Measurements from ENCODE around the gene KATNAL1.
"Not testable (repeated sequence)": the region's sequence is repeated elsewhere in the genome, so short reads cannot be mapped to it uniquely, and the experiment has no call there.

Gene KATNAL1

DNA sequence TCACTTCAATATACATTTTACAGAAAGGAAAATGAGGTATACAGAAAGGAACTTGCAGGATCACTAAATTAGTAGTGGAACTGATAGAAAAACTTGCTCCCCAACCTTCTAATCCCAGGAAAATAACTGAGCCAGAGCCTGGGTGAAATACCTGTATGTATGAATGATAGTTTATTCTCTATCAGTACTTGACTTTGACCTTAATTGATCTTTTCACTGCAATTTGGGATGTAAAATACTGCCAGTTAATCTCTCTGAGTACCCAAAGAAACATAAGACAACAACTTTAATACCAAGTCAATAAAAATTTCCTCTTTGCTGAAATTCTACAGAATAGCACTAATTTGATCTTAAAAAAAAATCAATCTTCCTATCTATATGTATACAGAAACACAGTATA lies 33.3 kb downstream of the KATNAL1 start:
- Histone ChIP-seq H3K4me1 (ENCODE audit: control insufficient read depth, low read length) (no peaks in the 10 kb centered on the region), H3K36me3 (ENCODE audit: control insufficient read depth, low read length) (peaks cover 66% of the 10 kb centered on the region), H3K4me2 (ENCODE audit: low read length) (no peak overlapping the region), H3K9me2 (replicated peaks; ENCODE audit: control insufficient read depth, low read length) (no peaks in the 10 kb centered on the region), H3K79me2 (ENCODE audit: control insufficient read depth, low read length) (peaks cover 38% of the 10 kb centered on the region), H3K4me3 (ENCODE audit: low read length) (no peak overlapping the region), H3K27me3 (ENCODE audit: control insufficient read depth, low read length) (no peaks in the 10 kb centered on the region), H4K20me1 (ENCODE audit: control insufficient read depth, insufficient read depth, low read depth, low read length) (no peaks in the 10 kb centered on the region), H3F3A (ENCODE audit: control insufficient read depth, insufficient read depth) (no peaks in the 10 kb centered on the region), H3K27ac (ENCODE audit: low read depth, low read length) (no peak overlapping the region), H3K9me3 (ENCODE audit: control insufficient read depth, insufficient read depth, low read length) (no peaks in the 10 kb centered on the region)
- TF ChIP-seq, protein P1, sequence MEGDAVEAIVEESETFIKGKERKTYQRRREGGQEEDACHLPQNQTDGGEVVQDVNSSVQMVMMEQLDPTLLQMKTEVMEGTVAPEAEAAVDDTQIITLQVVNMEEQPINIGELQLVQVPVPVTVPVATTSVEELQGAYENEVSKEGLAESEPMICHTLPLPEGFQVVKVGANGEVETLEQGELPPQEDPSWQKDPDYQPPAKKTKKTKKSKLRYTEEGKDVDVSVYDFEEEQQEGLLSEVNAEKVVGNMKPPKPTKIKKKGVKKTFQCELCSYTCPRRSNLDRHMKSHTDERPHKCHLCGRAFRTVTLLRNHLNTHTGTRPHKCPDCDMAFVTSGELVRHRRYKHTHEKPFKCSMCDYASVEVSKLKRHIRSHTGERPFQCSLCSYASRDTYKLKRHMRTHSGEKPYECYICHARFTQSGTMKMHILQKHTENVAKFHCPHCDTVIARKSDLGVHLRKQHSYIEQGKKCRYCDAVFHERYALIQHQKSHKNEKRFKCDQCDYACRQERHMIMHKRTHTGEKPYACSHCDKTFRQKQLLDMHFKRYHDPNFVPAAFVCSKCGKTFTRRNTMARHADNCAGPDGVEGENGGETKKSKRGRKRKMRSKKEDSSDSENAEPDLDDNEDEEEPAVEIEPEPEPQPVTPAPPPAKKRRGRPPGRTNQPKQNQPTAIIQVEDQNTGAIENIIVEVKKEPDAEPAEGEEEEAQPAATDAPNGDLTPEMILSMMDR (IDR thresholded peaks at IDR 0.05; ENCODE audit: low read depth, low read length, poor library complexity, severe bottlenecking), result no peak
- no peak for TF ChIP-seq EZH2phosphoT487 (IDR thresholded peaks at IDR 0.05; ENCODE audit: borderline replicate concordance, low read length)

DNA sequence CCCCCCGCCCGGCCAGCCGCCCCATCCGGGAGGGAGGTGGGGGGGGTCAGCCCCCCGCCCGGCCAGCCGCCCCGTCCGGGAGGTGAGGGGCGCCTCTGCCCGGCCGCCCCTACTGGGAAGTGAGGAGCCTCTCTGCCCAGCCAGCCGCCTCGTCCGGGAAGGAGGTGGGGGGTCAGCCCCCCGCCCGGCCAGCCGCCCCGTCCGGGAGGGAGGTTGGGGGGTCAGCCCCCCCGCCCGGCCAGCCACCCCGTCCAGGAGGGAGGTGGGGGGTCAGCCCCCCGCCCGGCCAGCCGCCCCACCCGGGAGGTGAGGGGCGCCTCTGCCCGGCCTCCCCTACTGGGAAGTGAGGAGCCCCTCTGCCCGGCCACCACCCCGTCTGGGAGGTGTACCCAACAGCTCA lies 37.3 kb downstream of the KATNAL1 start:
- H3F3A ChIP-seq (ENCODE audit: control insufficient read depth, insufficient read depth); H3K27me3 ChIP-seq (ENCODE audit: control insufficient read depth, low read length); H3K27ac ChIP-seq (ENCODE audit: low read depth, low read length); H3K9me3 ChIP-seq (ENCODE audit: control insufficient read depth, insufficient read depth, low read length); H3K9me2 ChIP-seq (replicated peaks; ENCODE audit: control insufficient read depth, low read length); H3K4me3 ChIP-seq (ENCODE audit: low read length); H3K4me2 ChIP-seq (ENCODE audit: low read length); H3K4me1 ChIP-seq (ENCODE audit: control insufficient read depth, low read length); H4K20me1 ChIP-seq (ENCODE audit: control insufficient read depth, insufficient read depth, low read depth, low read length): not testable (repeated sequence)
- peaks cover 54% of the 10 kb centered on the region for H3K79me2 ChIP-seq (ENCODE audit: control insufficient read depth, low read length)
- H3K36me3 ChIP-seq (ENCODE audit: control insufficient read depth, low read length), result peaks cover 46% of the 10 kb centered on the region

DNA sequence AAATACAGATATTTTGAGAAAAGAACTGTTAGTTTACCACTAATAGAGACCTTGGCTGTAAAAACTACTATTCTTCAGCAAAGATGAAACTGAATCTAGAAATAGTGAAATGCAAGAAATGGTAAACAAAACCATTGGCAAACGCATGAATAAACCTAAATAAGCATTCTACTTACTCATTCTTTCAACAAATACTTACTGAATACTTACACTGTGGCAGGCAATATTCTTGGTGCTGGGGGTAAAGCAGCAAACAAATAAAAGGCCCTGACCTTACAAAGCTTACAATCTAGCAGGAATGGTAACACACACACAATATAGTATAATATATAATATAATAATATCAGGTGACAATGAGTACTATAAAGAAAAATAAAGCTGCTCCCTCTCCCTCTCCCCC lies 38.7 kb downstream of the KATNAL1 start:
- TF ChIP-seq, protein P1 (IDR thresholded peaks at IDR 0.05; ENCODE audit: low read depth, low read length, poor library complexity, severe bottlenecking), result no peak
- TF ChIP-seq EZH2phosphoT487 (IDR thresholded peaks at IDR 0.05; ENCODE audit: borderline replicate concordance, low read length), result no peak
- Histone ChIP-seq H3K4me3 (ENCODE audit: low read length) (no peak overlapping the region), H3K27ac (ENCODE audit: low read depth, low read length) (no peak overlapping the region), H3K4me2 (ENCODE audit: low read length) (no peak overlapping the region), H3K9me3 (ENCODE audit: control insufficient read depth, insufficient read depth, low read length) (no peaks in the 10 kb centered on the region), H3K9me2 (replicated peaks; ENCODE audit: control insufficient read depth, low read length) (no peaks in the 10 kb centered on the region), H3K27me3 (ENCODE audit: control insufficient read depth, low read length) (no peaks in the 10 kb centered on the region), H3F3A (ENCODE audit: control insufficient read depth, insufficient read depth) (no peaks in the 10 kb centered on the region), H3K36me3 (ENCODE audit: control insufficient read depth, low read length) (peaks cover 33% of the 10 kb centered on the region), H3K4me1 (ENCODE audit: control insufficient read depth, low read length) (no peaks in the 10 kb centered on the region), H3K79me2 (ENCODE audit: control insufficient read depth, low read length) (peaks cover 46% of the 10 kb centered on the region), H4K20me1 (ENCODE audit: control insufficient read depth, insufficient read depth, low read depth, low read length) (no peaks in the 10 kb centered on the region)

DNA sequence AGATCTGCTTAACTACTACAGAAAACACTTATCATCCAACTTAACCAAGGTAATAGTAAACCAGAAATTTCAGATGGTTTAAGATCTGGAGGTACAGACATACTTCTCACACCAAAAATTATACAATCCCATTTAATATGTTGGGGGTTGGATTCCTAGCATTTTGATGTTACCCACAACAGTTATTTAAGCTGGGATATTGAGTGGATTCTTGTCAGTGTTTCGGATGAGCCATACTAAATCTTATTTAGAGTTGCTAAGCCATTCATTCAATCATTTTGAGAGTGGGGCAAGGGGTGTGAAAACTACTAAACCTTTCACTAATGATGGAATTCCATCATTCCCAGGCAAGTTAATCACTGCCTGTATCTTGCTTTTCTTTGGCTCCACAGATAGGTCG lies 40.6 kb downstream of the KATNAL1 start:
- no peak overlapping the region for H3K4me2 ChIP-seq (ENCODE audit: low read length)
- peaks cover 37% of the 10 kb centered on the region for H3K79me2 ChIP-seq (ENCODE audit: control insufficient read depth, low read length)
- H4K20me1 ChIP-seq (ENCODE audit: control insufficient read depth, insufficient read depth, low read depth, low read length), result no peaks in the 10 kb centered on the region
- peaks cover 23% of the 10 kb centered on the region for H3K36me3 ChIP-seq (ENCODE audit: control insufficient read depth, low read length)
- H3K4me3 ChIP-seq (ENCODE audit: low read length), result no peak overlapping the region
- H3K4me1 ChIP-seq (ENCODE audit: control insufficient read depth, low read length), result no peaks in the 10 kb centered on the region
- H3F3A ChIP-seq (ENCODE audit: control insufficient read depth, insufficient read depth), result no peaks in the 10 kb centered on the region
- H3K27me3 ChIP-seq (ENCODE audit: control insufficient read depth, low read length), result no peaks in the 10 kb centered on the region
- no peak overlapping the region for H3K27ac ChIP-seq (ENCODE audit: low read depth, low read length)
- TF ChIP-seq, protein P1 (IDR thresholded peaks at IDR 0.05; ENCODE audit: low read depth, low read length, poor library complexity, severe bottlenecking), result no peak
- no peak for TF ChIP-seq EZH2phosphoT487 (IDR thresholded peaks at IDR 0.05; ENCODE audit: borderline replicate concordance, low read length)
- H3K9me3 ChIP-seq (ENCODE audit: control insufficient read depth, insufficient read depth, low read length), result no peaks in the 10 kb centered on the region
- H3K9me2 ChIP-seq (replicated peaks; ENCODE audit: control insufficient read depth, low read length), result no peaks in the 10 kb centered on the region

DNA sequence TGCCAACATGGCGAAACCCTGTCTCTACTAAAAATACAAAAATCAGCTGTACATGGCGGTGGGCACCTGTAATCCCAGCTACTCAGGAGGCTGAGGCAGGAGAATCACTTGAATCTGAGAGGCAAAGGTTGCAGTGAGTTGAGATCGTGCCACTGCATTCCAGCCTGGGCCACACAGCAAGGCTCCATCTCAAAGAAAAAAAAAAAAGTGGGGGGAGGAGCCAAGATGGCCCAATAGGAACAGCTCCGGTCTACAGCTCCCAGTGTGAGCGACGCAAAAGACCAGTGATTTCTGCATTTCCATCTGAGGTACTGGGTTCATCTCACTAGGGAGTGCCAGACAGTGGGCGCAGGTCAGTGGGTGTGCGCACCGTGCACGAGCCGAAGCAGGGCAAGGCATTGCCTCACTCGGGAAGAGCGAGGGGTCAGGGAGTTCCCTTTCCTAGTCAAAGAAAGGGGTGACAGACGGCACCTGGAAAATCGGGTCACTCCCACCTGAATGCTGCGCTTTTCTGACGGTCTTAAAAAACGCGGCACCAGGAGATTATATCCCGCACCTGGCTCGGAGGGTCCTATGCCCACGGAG lies 48.1 kb downstream of the KATNAL1 start:
- H3K36me3 ChIP-seq (ENCODE audit: control insufficient read depth, low read length), result peaks cover 29% of the 10 kb centered on the region
- H3K9me3 ChIP-seq (ENCODE audit: control insufficient read depth, insufficient read depth, low read length); H3K27ac ChIP-seq (ENCODE audit: low read depth, low read length); H3F3A ChIP-seq (ENCODE audit: control insufficient read depth, insufficient read depth); H3K9me2 ChIP-seq (replicated peaks; ENCODE audit: control insufficient read depth, low read length); H4K20me1 ChIP-seq (ENCODE audit: control insufficient read depth, insufficient read depth, low read depth, low read length); H3K4me2 ChIP-seq (ENCODE audit: low read length); H3K27me3 ChIP-seq (ENCODE audit: control insufficient read depth, low read length); H3K4me3 ChIP-seq (ENCODE audit: low read length): not testable (repeated sequence)
- H3K4me1 ChIP-seq (ENCODE audit: control insufficient read depth, low read length), result peaks cover 38% of the 10 kb centered on the region
- peaks cover 38% of the 10 kb centered on the region for H3K79me2 ChIP-seq (ENCODE audit: control insufficient read depth, low read length)

Data from DOHH2 (cell line).